ENCODE results near the gene BCDIN3D.

The BCDIN3D gene

DNA sequence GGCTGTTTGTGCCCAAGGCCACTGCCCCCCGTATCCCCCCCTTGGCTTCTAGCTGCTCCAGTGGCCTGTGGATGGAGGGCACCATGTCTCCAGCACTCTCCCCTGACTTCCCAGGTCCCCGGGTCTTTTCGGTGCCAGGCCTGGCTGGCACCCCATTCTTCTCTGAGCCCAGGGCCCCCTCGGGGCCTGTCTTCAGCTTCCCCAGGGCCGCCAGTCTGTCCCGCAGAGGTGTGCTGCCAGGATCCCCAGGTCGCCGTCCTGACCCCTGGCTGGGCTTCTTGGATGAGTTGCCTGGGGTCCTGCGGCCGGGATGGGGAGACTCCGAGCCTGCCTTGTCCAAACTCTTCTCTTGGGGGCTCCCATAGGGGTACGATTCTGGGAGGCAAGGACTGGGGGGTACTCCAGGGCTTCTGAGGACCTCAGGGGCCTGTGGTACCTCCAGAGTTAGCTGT, 47.2 kb downstream of the BCDIN3D start:
- DNase-seq: no peak

DNA sequence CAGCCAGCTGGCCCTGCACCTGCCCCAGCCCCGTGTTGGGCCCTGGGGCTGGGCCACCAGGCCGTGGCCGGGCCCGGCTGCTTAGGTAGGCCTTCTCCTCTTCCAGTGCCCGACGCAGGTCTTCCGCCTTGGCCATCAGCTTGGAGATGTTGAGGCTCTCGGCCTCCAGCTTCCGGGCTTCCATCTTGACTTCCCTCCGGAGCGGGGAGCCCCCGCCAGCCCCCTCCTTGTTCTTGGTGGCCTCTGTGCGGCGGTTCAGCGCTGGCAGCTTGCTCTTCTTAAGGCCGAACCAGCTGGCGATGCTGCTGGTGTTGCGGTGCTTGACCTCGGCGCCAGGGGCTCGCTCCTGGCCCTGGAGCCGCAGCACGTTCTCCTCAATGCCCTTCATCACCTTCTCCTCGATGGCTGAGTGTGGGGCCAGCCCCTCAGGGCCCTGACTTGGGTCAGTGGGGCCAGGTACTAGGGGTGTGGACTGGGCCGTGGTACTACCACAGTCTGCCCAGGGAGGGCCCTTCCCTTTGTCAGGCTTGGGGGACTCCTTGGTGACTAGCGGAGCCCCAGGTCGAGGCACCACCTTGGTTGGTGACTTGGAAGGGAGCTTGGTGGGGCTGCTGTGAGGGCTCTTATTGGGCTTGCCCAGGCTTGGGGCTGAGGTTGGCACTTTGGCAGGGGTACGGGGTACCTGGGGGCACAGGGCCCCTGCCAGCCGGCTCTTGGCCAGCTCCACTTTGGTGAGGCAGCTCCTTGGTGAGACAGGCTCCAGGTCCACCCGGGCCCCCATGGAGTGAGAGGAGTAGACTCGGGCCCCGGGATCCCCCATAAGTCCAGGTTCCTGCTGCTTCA, 47.9 kb downstream of the BCDIN3D start:
- no peak for DNase-seq

DNA sequence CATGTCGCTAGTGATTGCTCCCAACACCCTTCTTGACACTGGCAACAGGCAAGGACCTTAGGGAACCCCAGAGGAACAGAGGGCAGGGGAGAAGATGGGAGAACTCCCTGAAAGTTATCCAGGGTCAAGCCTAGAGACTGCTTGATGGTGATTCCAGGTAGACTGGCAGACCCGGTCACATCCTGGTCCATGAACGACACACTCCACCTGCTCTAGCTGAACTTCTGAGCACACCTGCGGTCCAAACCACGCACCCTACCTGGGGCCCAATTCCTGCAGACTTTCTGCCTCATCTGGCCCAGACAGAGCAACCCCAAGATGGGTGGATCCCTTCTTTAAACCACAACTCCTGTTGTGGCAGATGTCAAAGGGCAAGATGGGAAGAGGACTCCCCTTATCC, 48.9 kb downstream of the BCDIN3D start:
- no peak for DNase-seq

DNA sequence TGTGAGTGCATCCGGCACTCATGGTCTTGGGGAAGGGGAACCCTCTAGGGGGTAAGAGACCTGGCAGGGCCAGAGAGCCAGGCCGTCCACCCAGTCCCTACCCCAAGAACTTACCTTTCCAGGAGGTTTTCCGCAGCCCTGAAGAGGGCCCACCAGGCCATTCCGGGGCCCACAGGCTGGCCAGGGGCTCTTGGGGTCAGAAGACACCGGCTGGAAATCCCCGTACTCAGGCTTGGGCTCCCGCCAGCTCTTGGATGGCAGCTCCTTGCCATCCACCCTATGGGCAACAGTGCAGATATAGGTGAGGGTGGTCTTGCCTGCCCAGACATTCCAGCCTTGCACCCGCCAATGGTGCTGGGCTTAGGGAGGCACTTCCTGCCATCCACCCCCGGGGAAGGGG, 49.3 kb downstream of the BCDIN3D start:
- DNase-seq: no peak

DNA sequence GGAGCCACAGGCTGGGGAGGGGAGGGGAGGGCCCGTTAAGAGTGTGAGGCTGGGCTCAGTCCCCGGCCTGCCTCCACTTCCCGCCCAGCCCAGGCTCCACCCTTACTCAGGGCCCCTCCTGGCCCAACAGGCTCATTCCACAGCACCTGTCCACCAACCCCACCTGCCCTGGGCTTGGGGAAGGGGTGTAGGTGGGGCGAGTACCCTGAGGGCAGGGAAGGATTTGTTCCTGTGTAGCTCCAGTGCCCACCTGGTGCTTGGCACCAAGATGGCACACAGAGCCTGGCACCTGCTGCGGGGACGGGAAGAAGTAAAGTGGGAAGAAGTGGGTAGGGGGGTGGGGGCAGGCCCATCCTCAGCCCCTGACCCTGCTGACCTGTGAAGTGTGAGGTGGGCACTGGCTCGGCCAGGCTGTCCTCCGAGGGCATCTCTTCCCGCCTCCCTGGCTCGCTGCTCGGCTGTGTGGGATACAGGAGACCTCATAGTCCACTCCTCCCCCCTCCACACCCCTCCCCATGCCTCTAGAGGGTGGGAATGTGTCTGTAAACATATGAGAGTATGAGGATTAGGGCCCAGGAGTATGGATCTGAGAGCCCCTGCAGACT, 49.8 kb downstream of the BCDIN3D start:
- no peak for DNase-seq

DNA sequence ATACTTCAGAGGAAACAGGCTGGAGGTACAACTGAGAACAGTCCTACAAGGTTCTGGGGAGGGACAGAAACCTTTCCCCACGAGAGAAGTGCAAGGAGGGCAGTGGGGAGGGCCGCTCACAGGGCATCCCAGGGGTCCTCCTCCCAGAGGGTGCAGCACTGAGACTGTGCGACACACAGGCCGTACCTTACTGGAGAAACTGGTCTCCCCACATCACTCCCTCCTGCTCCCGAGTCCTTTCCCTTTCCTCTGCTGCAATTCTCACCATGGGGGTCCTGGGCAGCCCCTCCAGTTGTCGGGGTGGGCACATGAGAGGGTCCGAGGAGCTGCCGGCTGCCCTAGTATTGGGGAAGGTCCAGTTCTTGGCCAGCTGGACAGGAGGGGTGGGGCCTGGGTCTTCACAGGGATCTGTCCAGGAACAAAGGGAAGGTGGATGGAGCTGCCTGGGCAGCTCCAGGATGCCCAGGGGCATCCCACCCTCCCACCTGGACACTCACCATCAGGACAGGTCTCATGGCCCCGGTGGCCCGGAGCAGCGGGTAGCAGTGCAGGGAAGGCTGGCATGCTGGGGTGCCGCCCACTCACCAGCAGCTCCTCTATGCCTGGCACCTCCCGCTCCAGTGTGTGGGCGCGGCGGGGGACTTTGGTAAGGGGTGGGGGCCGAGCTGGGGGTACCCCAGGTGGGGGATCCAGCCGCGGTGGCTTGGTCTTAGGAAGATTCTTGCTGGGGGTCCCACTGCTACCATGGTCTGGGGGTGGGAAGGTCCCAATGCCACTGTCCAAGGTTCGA, 50.5 kb downstream of the BCDIN3D start:
- no peak for DNase-seq

DNA sequence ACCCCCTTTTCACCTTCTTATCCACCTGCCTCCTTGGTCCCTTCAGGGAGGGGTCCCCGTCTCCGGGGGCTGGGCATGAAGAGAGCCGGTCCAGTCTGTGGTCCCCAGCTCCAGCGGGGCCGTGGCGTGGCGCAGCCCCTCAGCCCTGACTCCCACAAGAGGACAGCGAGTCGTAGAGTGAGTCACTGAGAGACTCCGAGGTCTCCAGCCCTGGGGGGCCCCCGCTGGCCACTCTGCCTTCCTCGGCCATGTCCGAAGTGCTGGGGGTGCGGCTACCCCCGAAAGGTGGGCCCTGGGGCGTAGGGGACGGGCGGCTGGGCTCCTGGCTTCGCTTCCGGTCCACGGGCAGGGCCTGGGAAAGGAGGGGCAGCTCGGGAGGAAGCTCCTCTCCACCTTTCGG, 51.2 kb downstream of the BCDIN3D start:
- no peak for DNase-seq

DNA sequence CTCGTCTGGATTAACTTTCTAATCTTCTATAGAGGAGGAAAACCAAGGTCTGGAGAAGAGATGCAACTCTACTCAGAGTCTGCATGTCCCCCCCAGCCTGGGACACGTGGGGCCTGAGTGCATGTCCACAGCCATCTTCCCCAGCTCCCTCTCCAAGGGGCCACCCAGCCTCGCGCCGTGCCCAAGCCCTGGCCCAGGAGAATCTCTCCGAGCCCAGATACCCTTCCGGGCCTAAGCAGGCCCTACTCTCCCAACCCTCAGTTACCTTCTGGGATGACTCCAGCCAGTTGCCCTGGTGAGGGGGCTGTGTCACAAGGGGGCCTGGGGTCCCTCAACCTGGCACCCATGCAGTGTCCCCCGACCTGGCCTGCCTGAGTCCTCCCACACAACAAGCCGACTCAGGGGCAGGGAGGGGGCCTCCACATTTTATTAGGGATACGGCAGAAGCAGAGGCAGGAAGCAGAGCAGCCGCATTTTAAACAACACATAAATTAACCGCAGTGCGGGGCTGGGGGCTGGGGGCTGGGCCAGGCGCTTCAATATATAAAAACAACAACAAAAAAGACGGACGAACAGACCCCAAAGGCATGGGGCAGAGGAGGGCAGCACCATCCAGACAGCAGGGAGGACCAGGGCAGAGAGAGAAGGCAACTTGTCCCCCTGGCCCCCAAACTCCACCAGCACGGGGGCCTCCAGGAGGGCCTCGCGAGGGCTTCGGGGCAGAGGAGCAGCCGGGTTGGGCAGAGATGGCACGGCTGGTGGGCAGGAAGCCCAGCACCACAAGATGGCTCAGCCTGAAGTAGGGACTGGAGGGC, 52.0 kb downstream of the BCDIN3D start:
- no peak for DNase-seq

DNA sequence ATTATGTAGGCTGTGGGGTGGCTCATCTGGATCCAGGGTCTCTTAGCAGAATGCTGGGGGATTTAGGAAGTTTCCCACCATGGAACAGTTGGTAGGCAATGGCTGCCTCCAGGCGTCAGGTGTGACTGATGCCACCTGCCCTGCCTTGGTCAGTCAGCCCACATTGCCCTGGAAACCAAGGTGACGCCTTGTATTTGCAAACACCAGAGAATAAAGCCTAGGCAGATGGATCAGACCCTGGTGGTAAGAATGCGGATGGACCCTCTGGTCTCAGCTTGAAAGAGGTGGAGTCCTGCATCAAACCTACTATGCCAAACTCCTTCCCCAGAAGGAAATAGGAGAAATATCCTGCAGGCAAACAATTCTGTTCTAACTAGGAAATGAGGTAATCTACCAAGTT, 52.9 kb downstream of the BCDIN3D start:
- no peak for DNase-seq

DNA sequence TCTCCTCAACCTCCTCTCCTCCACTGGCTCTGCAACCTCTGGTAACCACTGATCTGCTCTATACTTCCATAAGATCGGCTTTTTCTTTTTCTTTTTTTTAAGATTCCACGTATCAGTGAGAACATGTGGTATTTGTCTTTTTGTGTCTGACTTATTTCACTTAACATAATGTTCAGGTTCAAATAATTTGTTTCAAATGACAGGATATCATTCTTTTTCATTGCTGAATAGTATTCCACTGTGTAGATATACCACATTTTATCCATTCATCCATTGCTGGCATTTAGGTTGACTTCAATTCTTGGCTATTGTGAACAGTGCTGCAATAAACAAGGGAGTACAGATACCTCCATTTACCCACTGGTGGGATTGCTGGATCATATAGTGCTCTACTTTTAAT, 55.2 kb downstream of the BCDIN3D start:
- DNase-seq: no peak

Data from NCI-H2227 treated with DMSO at 0.1 percent for 48 hours (cell line).